ENCODE data around the gene HIPK3.
"Not testable (repeated sequence)": the region's sequence is repeated elsewhere in the genome, so short reads cannot be mapped to it uniquely, and the experiment has no call there.

The HIPK3 gene

GRCh38 chr11:33366918-33367317 lies 109.7 kb downstream of the HIPK3 start:
- DNase-seq: no peak

- DNase-seq: not testable (repeated sequence)
These were observed 111.3 kb downstream of the HIPK3 start for GRCh38 chr11:33368475-33368874.

GRCh38 chr11:33368931-33369330 lies 111.8 kb downstream of the HIPK3 start:
- DNase-seq: no peak

- DNase-seq: no peak
These were observed 116.5 kb downstream of the HIPK3 start for GRCh38 chr11:33373636-33374035.

GRCh38 chr11:33375236-33375635 lies 118.1 kb downstream of the HIPK3 start:
- peak in 2 of 3 experiments; percentile 34 to 69 for DNase-seq

GRCh38 chr11:33375688-33376311 lies 118.6 kb downstream of the HIPK3 start, which contains the start of gene KIAA1549L:
Gene KIAA1549L, plus strand, starts transcription at chr11:33376108.
- peak; percentile 61 to 87 (median 80) for DNase-seq

DNA sequence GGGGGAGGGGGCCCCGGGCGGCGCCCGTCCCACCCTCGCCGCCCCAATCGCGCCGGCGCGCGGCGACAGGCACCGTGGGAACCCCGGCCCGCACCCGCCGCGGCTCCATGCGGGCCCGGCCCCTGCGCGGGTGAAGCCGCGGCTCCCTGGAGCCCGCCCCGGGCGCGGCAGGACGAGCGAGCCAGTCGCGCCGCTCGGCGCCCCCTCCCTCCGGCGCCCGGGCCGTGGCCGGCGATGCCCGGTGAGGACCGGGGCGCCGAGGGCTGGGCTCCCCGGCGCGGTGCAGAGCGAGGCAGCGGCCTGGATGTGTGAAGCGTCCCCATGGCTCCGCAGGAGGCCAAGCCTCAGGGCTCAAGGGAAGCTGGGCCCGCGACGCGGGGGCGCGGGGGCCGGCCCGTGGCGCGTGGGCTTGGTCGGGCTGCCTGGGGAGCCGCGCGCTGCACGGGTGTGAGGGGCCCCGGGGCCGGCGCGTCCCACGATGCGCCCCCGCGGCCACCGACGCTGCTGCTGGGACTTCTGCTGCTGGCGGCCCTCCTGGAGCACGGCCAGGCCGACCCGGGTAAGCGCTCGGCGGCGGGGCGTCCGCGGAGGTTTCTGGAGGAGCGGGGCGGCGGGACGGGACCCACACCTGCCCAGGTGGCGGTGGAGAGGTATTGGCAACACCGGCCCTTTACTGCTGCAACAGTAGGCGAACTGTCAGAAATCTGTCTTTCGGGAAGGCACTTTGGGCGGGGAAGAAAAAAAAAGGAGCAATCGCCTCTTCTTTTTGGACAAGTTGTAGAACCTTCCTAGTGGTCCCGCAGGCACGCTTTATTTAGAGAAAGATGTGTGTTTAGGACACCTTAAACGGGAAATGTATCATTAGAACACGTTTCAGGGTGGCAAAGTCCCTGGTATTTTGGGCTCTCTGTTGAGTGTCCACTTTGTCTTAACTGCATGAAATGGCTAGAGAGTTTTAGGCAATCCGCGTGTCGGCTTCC lies 119.4 kb downstream of the HIPK3 start:
- DNase-seq: peak; percentile 61 to 79 (median 69)

GRCh38 chr11:33377412-33378370 lies 120.5 kb downstream of the HIPK3 start:
- no peak for DNase-seq

- DNase-seq: no peak
These were observed 122.8 kb downstream of the HIPK3 start for GRCh38 chr11:33379947-33380346.

DNA sequence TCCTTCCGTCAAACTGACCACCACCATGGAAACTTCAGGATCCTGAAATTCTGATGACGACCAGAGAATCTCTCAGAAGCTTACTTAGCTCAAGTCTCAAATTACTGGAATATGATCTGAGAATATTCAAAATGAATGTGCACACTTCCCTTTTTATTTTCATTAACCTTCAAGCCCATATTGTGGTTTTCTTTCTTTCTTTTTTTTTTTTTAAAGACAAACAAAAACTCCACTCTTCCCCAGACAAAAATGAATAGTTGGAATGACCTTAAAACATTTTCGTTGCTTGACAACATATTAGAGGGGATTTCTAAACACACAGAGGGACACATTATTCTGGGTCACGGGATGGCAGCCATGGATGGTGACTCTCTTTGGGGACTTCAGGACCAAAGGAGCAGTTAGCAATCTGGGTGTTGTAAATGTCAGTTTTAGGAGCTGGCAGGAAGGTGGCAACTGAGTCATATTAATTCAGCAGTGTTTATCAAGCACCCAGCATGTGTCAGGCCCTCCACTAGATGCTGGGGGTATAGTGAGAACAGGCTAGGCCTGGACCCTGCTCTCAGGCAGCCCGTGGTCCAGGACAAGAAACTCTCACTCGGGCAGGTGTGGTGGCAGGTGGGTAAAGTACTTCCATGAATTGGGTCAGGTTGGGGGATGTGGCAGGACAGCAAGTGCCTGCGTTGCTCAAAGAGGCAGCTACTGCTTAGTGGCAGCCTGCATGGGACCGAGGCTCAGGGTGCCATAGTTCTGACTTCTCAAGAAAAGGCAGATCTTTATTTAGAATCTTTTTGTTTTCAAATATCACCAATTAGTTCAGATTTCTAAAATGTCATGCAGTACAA lies 126.1 kb downstream of the HIPK3 start:
- DNase-seq: no peak

GRCh38 chr11:33383920-33384209 lies 126.7 kb downstream of the HIPK3 start:
- DNase-seq: no peak

DNA sequence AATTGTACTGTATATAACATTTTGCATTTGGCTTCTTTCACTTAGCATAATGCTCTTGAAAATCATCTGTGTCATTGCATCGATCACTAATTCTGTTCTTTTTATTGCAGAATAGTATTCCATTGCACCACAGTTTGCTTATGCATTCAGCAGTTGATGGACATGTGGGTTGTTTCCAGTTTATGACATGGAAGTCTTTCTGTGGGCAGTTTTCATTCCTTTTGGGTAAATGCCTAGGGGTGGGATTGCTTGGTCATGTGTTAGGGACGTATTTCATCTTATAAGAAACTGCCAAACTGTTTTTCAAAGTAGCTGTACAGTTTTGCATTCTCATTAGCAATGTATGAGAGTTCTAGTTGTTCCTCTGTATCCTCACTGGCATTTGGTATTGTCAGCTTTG lies 127.0 kb downstream of the HIPK3 start:
- no peak for DNase-seq

- no peak for DNase-seq
These were observed 130.4 kb downstream of the HIPK3 start for GRCh38 chr11:33387581-33387980.

DNA sequence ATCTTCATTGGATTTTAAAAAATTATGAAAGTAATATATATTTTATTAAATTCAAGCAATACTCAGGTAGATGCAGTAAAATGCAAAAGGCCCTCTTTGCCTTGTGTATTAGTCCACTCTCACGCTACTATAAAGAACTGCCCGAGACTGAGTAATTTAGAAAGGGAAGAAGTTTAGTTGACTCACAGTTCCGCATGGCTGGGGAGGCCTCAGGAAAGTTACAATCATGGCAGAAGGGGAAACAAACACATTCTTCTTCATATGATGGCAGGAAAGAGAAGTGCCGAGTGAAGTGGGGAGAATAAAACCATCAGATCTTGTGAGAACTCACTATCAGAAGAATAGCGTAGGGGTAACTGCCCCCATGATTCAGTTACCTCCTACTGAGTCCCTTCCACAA lies 130.8 kb downstream of the HIPK3 start:
- DNase-seq: no peak

DNA sequence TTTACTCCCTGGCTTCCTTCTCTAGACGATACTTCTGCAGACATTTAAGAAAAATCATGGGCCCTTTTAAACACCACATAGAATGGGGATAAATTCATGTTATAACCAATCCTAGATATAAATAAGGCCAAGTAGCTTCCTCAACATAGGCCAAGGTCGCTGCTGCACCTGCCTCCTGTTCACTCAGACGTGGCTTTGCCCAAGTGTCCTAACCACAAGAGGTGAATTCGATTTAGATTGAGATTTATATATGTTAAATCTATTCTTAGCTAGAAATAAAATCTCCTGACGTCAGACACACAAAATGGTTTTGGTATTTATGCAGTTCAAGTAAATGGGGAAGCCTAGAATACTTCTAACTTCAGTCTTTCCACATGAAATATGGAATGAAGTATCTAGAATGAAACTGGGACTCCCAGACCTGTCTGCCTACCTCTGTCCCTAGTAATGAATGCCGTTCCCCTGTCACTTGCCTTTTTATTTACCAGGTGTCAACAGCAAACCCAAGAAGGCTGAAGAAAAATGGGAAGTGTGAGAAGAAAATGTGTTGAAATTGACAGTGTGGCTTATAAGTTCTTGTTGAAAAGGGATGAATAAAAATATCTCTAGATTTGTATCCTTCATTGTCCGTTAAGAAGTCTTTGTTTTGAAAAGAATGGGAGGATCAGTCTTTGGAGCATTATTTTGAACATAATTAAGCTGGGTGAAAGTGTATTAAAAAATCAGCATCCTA lies 131.8 kb downstream of the HIPK3 start:
- peak in 1 of 3 experiments; percentile 55 for DNase-seq

- DNase-seq: no peak
These were observed 132.5 kb downstream of the HIPK3 start for GRCh38 chr11:33389635-33390034.

- no peak for DNase-seq
These were observed 134.0 kb downstream of the HIPK3 start for GRCh38 chr11:33390944-33391892.

GRCh38 chr11:33391893-33392251 lies 134.7 kb downstream of the HIPK3 start:
- peak in 1 of 3 experiments; percentile 12 for DNase-seq

DNA sequence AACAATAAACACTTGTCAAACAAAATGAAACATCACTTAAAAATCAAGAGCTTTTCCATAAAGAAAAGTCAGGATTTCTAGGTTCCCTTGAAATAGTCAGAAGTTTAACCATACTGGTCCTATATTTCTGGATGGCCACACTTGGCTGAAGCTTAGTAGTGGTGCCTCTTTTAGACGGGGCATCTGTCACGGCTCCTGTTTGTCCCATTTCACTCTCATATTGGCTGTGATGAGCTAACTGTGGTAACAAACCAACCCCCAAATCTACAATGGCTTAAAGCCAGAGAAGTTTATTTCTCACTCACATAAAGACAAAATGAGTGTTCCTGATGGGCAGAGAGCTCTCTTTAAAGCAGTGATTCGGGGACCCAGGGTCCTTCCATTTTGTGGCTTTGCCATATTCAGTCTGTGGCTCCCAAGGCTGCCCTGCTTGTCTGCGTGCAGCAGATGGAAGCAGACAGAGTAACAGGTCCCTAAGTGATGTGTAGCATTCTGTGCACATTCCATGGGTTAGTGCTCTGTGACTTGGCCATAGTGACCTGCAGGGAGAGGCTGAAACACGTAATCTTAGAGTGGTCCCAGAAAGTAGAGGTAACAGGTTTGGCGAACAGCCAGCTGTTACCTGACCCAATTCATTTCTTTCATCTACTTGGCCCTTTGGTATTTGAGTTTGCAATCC lies 137.4 kb downstream of the HIPK3 start:
- DNase-seq: no peak

GRCh38 chr11:33396361-33396760 lies 139.2 kb downstream of the HIPK3 start:
- DNase-seq: no peak

All from NCI-H1417 (cell line).